Loucy (cell line): Measurements from ENCODE around the gene PELI2.

Source experiments
- CTCF ChIP-seq: fragments of 200-600 bp; sonication (generic); conservative IDR thresholded peaks from 2 replicates; pipeline ENCODE4 v1.5.1; 2014; ENCODE audit warnings: mild to moderate bottlenecking, antibody characterized with exemption, low read length
- EZH2phosphoT487 ChIP-seq: fragments of 200-600 bp; IDR thresholded peaks from 2 replicates; pipeline ENCODE4 v1.6.1; 2018; ENCODE audit warnings: antibody characterized with exemption, mild to moderate bottlenecking, moderate library complexity, borderline replicate concordance

GRCh38 chr14:56129933-56130332 is 11.7 kb downstream of the PELI2 start:
- TF ChIP-seq CTCF: no peak
- no peak for TF ChIP-seq EZH2phosphoT487
